NCI-H748 (cell line): ENCODE results near the gene COL11A2.
"Not testable (repeated sequence)": the region's sequence is repeated elsewhere in the genome, so short reads cannot be mapped to it uniquely, and the experiment has no call there.

Experiments
- DNase-seq: peaks from one replicate; lab custom pipeline; 2025; ENCODE audit not compliant: unreplicated experiment; lab: John Stamatoyannopoulos, UW

COL11A2 gene

GRCh38 chr6:33160096-33160495, 32.2 kb downstream of the COL11A2 start:
- no peak for DNase-seq

GRCh38 chr6:33156964-33157363, 35.3 kb downstream of the COL11A2 start:
- DNase-seq = no peak

- DNase-seq = no peak
These were observed 35.7 kb downstream of the COL11A2 start for GRCh38 chr6:33156561-33156960.

GRCh38 chr6:33154349-33154748, 37.9 kb downstream of the COL11A2 start:
- DNase-seq = no peak

- no peak for DNase-seq
These were observed 41.2 kb downstream of the COL11A2 start for GRCh38 chr6:33151050-33151449.

GRCh38 chr6:33150560-33150959, 41.7 kb downstream of the COL11A2 start:
- DNase-seq = not testable (repeated sequence)

- peak; percentile 45 for DNase-seq
These were observed 44.2 kb downstream of the COL11A2 start for GRCh38 chr6:33147807-33148666.

GRCh38 chr6:33144373-33144772, 47.9 kb downstream of the COL11A2 start:
- DNase-seq = no peak

- DNase-seq = no peak
These were observed 49.0 kb downstream of the COL11A2 start for GRCh38 chr6:33143113-33143770.

- DNase-seq = no peak
These were observed 49.7 kb downstream of the COL11A2 start for GRCh38 chr6:33142501-33143070.

GRCh38 chr6:33140556-33140955, 51.7 kb downstream of the COL11A2 start:
- DNase-seq = no peak

GRCh38 chr6:33139596-33140206, 52.6 kb downstream of the COL11A2 start:
- DNase-seq = no peak

GRCh38 chr6:33136310-33136900, 55.9 kb downstream of the COL11A2 start:
- DNase-seq = no peak

- DNase-seq = no peak
These were observed 60.2 kb downstream of the COL11A2 start for GRCh38 chr6:33132081-33132524.

- DNase-seq = no peak
These were observed 63.9 kb downstream of the COL11A2 start for GRCh38 chr6:33128318-33128717.

- peak; percentile 70 for DNase-seq
These were observed 66.1 kb downstream of the COL11A2 start for GRCh38 chr6:33126101-33126714.

GRCh38 chr6:33124947-33125346, 67.3 kb downstream of the COL11A2 start:
- no peak for DNase-seq

GRCh38 chr6:33124525-33124901, 67.8 kb downstream of the COL11A2 start:
- peak; percentile 34 for DNase-seq

GRCh38 chr6:33123732-33124524, 68.3 kb downstream of the COL11A2 start:
- DNase-seq = peak; percentile 81

GRCh38 chr6:33123181-33123580, 69.1 kb downstream of the COL11A2 start:
- DNase-seq = no peak
